BJ (cell line): ENCODE results near the gene ALDH1L1. TPM values are rescaled to one million over a fixed set of nuclear protein-coding genes. Genes with fewer than 3 reads are reported as not detected.

Experiments
- CTCF ChIA-PET: fragments of 350-600 bp; formaldehyde crosslinking; extraction: SDS; loops from one replicate; lab custom pipeline; 2021; ENCODE audit warnings: antibody characterized with exemption, inconsistent platforms; lab: Yijun Ruan, JAX
- POLR2A ChIA-PET: fragments of 300-600 bp; sonication (Branson Sonifier 250); formaldehyde crosslinking; extraction: SDS; loops from one replicate; lab custom pipeline; 2021; ENCODE audit warnings: antibody characterized with exemption; lab: Charles Lee
- DNase-seq: peaks from one replicate; pipeline ENCODE4 v3.0.0-alpha.2; 2011; ENCODE audit warnings: low read depth
- H3K27me3 ChIP-seq: 2 replicates; pipeline ENCODE4 v1.6.0; 2011; ENCODE audit warnings: low read length; ENCODE audit not compliant: control insufficient read depth, insufficient read depth
- H3K36me3 ChIP-seq: 2 replicates; pipeline ENCODE4 v1.5.1; 2011; ENCODE audit warnings: low read length; ENCODE audit not compliant: control insufficient read depth, insufficient read depth
- H3K4me3 ChIP-seq: 2 replicates; pipeline ENCODE4 v1.5.1; 2011; ENCODE audit warnings: low read depth, mild to moderate bottlenecking, control low read depth, low read length
- polyA plus RNA-seq: library from polyadenylated mRNA; depleted of rRNA; stranded (reverse); fragments of >200 nt; gene quantifications from 2 replicates; pipeline ENCODE4 v1.2.3, GENCODE V29; 2011
- TF ChIP-seq, protein P1 (sequence below): IDR thresholded peaks from 2 replicates; pipeline ENCODE4 v1.5.1; 2011; ENCODE audit warnings: low read depth, mild to moderate bottlenecking, control low read depth, inconsistent platforms, low read length, moderate library complexity; ENCODE audit not compliant: insufficient read depth

ALDH1L1 gene
- polyA plus RNA-seq, 1 experiment = 0.37 TPM

DNA sequence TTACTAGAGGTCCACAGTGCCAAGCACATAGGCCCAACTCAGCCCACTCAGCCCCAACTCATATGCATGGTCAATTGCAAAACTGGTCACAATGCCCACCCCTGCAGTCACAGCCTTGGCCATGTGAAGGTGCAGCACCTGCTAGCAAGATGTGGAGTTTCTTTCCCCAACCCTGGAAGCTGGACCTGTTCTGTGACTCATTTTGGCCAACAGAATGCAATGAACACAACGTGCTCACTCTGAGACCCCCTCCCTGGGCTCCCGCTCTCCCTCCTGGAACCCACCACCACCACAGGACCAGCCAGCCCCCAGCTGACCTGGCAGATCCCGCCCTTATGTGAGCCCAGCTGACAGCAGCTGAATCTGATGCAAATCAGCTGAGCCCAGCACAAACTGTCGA, 34.4 kb downstream of the ALDH1L1 start:
- no peak overlapping the region for H3K4me3 ChIP-seq
- H3K27me3 ChIP-seq = peaks cover 7% of the 10 kb centered on the region
- no peak for DNase-seq
- TF ChIP-seq, protein P1, sequence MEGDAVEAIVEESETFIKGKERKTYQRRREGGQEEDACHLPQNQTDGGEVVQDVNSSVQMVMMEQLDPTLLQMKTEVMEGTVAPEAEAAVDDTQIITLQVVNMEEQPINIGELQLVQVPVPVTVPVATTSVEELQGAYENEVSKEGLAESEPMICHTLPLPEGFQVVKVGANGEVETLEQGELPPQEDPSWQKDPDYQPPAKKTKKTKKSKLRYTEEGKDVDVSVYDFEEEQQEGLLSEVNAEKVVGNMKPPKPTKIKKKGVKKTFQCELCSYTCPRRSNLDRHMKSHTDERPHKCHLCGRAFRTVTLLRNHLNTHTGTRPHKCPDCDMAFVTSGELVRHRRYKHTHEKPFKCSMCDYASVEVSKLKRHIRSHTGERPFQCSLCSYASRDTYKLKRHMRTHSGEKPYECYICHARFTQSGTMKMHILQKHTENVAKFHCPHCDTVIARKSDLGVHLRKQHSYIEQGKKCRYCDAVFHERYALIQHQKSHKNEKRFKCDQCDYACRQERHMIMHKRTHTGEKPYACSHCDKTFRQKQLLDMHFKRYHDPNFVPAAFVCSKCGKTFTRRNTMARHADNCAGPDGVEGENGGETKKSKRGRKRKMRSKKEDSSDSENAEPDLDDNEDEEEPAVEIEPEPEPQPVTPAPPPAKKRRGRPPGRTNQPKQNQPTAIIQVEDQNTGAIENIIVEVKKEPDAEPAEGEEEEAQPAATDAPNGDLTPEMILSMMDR = no peak
- POLR2A ChIA-PET = no interaction called here
- CTCF ChIA-PET = interaction anchor here (1.2 to 1.9 kb wide), 2 partner anchors 12 to 13 kb away, joined by 3 to 9 read pairs; no protein-coding TSS in a partner anchor
- H3K36me3 ChIP-seq = no peaks in the 10 kb centered on the region

DNA sequence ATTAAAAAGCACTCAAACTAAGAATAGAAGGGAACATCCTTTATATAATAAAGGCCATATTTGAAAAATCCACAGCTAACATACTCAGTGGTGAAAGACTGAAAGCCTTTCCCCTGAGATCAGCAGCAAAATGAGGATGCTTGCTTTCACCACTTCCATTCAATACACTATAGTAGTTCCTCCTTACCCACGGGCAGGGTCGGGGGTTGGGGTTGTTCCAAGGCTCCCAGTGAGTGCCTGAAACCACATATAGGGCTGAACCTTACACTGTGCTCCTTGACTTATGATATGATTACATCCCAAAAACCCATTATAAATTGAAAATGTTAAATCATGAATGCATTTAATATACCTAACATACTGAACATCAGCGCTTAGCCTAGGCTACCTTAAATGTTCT, 37.7 kb downstream of the ALDH1L1 start:
- TF ChIP-seq, protein P1 = no peak
- Histone ChIP-seq H3K4me3 (no peak overlapping the region), H3K36me3 (no peaks in the 10 kb centered on the region), H3K27me3 (peaks cover 2% of the 10 kb centered on the region)
- DNase-seq = no peak
- CTCF ChIA-PET = no interaction called here
- POLR2A ChIA-PET = no interaction called here

DNA sequence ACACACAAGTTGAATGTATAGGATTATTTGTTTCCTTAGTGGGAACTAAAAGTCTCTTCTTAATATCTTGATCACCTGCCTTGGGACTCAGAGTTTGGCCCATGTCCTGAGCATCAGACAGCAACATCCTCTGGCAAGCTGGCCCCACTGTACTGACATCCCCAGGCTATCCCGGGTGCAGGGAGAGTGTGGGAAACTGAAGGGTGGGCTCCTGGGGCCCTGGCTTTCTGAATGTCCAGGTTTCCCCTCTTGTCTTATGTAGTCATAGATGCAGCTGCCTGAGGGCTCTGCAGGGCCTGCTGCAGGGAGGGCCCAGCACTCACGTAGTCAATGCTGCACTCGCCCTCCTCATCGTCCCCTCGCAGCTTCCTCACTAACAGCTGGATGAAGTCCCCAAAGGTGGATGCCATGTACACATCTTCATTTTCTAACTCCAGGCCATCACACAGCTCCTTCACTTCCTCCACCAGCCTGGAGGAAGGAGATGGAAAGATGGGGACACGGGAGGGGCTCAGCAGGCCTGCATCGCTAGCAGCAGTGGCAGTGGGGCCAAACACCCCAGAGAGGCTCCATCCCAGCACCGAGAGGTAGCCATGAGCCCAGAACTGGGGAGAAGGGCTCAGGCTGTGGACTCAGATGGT, 42.8 kb downstream of the ALDH1L1 start:
- POLR2A ChIA-PET = no interaction called here
- DNase-seq = no peak
- no peaks in the 10 kb centered on the region for H3K36me3 ChIP-seq
- peaks cover 4% of the 10 kb centered on the region for H3K27me3 ChIP-seq
- CTCF ChIA-PET = interaction anchor here (1.4 to 3.1 kb wide), 2 partner anchors 61 to 252 kb away, joined by 4 to 14 read pairs; no protein-coding TSS in a partner anchor
- no peak overlapping the region for H3K4me3 ChIP-seq
- TF ChIP-seq, protein P1 = no peak

DNA sequence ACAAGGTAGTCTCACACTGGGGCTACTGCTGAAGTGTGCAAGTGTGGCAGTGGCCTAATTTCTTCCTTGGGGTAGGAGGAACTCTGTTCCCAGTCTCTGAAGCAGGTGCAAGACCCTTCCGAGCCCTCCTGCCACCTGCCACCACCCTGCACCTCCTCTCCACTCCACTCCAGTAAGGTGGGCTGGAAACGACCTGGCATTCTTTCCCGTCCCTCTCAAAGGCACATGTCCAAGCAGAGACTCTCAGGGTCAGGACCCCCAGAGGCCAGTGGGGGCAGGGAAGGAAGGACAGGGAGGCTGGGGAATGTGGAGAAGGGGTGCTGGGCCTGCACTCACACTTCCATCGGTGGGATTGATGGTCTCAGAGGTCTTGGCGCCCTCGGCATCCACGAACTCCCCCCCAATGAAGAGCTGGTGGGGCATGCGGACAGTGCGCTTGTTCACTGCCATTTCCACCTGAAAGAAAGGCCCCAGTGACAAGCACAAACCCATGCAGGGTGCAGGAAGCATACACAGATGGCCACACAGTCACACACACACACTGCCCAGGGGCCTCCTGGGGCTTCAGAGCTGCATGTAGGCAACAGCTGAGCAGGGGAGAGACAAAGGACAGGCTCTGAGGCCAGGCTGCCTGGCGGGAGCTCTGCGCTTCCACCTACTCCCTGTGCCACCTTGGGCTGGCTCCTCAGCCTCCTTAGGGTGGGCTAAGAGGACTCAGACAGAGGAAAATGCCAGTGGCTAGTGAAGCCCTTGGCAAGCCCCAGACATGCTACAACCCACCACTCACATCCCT, 43.8 kb downstream of the ALDH1L1 start:
- DNase-seq = no peak
- H3K36me3 ChIP-seq = no peaks in the 10 kb centered on the region
- CTCF ChIA-PET = interaction anchor here (1.4 to 3.1 kb wide), 2 partner anchors 62 to 253 kb away, joined by 4 to 14 read pairs; no protein-coding TSS in a partner anchor
- POLR2A ChIA-PET = no interaction called here
- H3K4me3 ChIP-seq = no peak overlapping the region
- H3K27me3 ChIP-seq = peaks cover 8% of the 10 kb centered on the region
- TF ChIP-seq, protein P1 = no peak

DNA sequence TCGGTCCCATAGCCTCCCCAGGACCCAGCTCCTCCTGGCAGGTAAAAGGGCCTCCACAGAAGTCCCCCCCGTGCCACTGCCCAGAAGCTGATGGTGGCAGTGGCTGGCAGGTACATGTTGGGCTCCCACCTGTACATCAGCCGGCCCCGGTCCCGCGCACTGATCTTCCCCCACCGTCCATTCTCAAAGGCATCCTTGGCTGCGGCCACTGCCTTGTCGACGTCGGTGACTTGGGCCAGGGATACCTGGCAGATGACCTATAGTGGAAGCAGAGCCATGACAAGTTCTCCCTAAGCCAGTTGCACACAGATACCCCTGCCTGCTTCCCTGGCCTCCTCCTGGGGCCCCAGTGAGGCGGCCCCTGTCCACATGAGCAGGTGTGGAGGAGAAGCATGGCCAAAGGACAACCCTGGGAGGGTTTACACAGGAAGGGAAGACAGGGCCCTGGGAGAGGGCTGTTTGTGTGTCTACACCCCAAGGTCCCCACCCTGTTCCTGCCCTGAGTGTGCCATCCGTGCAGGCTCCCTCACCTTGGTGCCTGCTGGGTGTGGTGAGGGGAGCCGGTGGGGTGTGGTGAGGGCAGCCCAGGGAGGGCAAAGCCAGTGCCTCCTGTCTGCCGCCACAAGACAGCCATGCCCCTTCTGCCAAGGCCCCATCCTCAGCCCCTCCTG, 44.8 kb downstream of the ALDH1L1 start:
- Histone ChIP-seq H3K4me3 (no peak overlapping the region), H3K36me3 (no peaks in the 10 kb centered on the region), H3K27me3 (peaks cover 9% of the 10 kb centered on the region)
- TF ChIP-seq, protein P1 = no peak
- ChIA-PET POLR2A (no interaction called here), CTCF (interaction anchor here (1.2 to 4.0 kb wide), 11 partner anchors 10 to 257 kb away, joined by 4 to 53 read pairs (median 9); no protein-coding TSS in a partner anchor)
- no peak for DNase-seq
